ENCODE data around the gene PIK3CG.
"Not testable (repeated sequence)": the region's sequence is repeated elsewhere in the genome, so short reads cannot be mapped to it uniquely, and the experiment has no call there.

The PIK3CG gene

DNA sequence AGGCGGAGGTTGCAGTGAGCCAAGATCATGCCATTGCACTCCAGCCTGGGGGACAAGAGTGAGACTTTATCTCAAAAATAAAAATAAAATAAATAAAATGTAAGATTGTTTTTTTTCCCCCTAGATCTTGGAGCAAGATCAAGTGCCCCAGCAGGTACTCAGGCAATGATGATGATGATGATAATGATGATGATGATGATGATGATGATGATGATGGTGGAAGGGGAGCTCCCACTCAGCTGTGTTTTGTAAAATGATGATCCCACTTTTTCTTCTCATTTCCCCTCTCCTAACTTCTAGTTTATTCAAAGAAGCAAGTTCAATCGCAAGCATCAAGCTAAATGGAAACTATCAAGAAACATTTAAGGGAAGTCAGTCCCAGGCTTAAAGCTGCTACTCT is 50.3 kb downstream of the PIK3CG start:
- no peak for DNase-seq
- in situ Hi-C loops (cut with HindIII; ENCODE audit: low pct_ligation_motif_present, low pct_unique_long_range_greater_than_20kb, low sequenced_read_pairs) = no loop called here

GRCh38 chr7:106915873-106916272 is 50.8 kb downstream of the PIK3CG start:
- in situ Hi-C loops (cut with HindIII; ENCODE audit: low pct_ligation_motif_present, low pct_unique_long_range_greater_than_20kb, low sequenced_read_pairs) = no loop called here
- DNase-seq = no peak

GRCh38 chr7:106916679-106917078 is 51.6 kb downstream of the PIK3CG start:
- no peak for DNase-seq
- in situ Hi-C loops (cut with HindIII; ENCODE audit: low pct_ligation_motif_present, low pct_unique_long_range_greater_than_20kb, low sequenced_read_pairs) = no loop called here

DNA sequence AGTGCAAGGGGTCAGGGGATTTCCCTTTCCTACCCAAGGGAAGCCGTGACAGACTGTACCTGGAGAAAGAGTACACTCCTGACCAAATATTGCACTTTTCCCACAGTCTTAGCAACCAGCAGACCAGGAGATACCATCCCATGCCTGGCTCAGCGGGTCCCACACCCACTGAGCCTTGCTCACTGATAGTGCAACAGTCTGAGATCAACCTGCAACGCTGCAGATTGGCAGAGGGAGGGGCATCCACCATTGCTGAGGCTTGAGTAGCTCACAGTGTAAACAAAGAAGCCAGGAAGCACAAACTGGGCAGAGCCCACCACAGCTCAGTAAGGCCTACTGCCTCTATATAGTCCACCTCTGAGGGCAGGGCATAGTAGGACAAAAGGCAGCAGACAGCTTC is 53.9 kb downstream of the PIK3CG start:
- in situ Hi-C loops (cut with HindIII; ENCODE audit: low pct_ligation_motif_present, low pct_unique_long_range_greater_than_20kb, low sequenced_read_pairs) = no loop called here
- no peak for DNase-seq

- DNase-seq; in situ Hi-C loops (cut with HindIII; ENCODE audit: low pct_ligation_motif_present, low pct_unique_long_range_greater_than_20kb, low sequenced_read_pairs): not testable (repeated sequence)
Measured at GRCh38 chr7:106924468-106924867, 59.4 kb downstream of the PIK3CG start.

DNA sequence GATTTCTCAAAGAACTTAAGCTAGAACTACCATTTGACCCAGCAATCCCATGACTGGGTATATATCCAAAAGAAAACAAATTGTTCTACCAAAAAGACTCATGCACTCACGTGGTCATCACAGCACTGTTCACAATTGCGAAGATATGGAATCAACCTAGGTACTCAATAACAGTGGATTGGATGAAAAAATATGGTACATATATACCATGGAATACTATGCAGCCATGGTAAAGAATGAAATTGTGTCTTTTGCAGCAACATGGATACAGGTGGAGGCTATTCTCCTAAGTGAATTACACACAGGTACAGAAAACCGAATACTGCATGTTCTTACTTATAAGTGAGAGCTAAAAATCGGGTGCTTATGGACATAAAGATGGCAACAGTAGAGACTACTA is 61.8 kb downstream of the PIK3CG start:
- DNase-seq = no peak
- in situ Hi-C loops (cut with HindIII; ENCODE audit: low pct_ligation_motif_present, low pct_unique_long_range_greater_than_20kb, low sequenced_read_pairs) = no loop called here

DNA sequence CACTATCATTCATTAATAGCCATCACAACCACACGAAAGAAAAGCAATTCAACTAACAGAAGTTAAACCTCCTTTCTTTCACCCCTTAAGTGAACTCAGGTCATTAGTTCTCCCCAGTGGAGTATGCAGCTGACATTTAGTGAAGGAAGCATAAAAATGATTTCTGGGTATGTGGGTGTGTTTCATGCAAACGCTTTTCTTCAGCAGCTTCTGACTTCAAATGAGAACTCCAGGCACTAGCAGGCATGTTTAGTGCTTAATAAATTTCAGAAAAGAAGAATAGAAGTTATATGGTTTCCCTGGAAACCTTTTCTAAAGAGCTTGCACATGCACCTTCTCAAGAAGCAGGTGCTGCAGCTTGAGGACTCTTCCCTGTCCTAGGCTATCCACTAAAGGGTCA is 62.5 kb downstream of the PIK3CG start:
- in situ Hi-C loops (cut with HindIII; ENCODE audit: low pct_ligation_motif_present, low pct_unique_long_range_greater_than_20kb, low sequenced_read_pairs) = no loop called here
- no peak for DNase-seq

- DNase-seq; in situ Hi-C loops (cut with HindIII; ENCODE audit: low pct_ligation_motif_present, low pct_unique_long_range_greater_than_20kb, low sequenced_read_pairs): not testable (repeated sequence)
Measured at GRCh38 chr7:106929616-106930015, 64.5 kb downstream of the PIK3CG start.

DNA sequence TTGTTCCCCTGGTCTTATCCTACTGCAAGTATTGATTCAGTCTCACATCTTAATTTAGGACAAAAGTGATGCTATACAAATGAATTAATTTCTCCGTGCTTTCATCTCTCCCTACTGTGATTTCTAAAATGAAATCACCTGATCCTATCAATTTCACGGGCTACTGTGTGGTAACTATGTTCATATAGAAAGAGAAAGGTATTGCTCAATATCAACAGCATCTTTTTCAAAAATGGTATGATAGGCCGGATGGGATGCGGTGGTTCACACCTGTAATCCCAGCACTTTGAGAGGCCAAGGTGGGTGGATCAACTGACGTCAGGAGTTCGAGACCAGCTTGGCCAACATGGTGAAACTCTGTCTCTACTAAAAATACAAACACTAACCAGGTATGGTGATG is 71.2 kb downstream of the PIK3CG start:
- in situ Hi-C loops (cut with HindIII; ENCODE audit: low pct_ligation_motif_present, low pct_unique_long_range_greater_than_20kb, low sequenced_read_pairs) = no loop called here
- no peak for DNase-seq

DNA sequence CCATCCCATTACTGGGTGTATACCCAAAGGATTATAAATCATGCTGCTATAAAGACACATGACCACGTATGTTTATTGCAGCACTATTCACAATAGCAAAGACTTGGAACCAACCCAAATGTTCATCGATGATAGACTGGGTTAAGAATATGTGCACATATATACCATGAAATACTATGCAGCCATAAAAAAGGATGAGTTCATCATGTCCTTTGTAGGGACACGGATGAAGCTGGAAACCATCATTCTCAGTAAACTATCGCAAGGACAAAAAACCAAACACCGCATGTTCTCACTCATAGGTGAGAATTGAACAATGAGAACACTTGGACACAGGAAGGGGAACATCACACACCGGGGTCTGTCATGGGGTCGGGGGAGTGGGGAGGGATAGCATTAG is 73.0 kb downstream of the PIK3CG start:
- in situ Hi-C loops (cut with HindIII; ENCODE audit: low pct_ligation_motif_present, low pct_unique_long_range_greater_than_20kb, low sequenced_read_pairs); DNase-seq: not testable (repeated sequence)

GRCh38 chr7:106938803-106939202 is 73.7 kb downstream of the PIK3CG start:
- in situ Hi-C loops (cut with HindIII; ENCODE audit: low pct_ligation_motif_present, low pct_unique_long_range_greater_than_20kb, low sequenced_read_pairs) = no loop called here
- DNase-seq = no peak

DNA sequence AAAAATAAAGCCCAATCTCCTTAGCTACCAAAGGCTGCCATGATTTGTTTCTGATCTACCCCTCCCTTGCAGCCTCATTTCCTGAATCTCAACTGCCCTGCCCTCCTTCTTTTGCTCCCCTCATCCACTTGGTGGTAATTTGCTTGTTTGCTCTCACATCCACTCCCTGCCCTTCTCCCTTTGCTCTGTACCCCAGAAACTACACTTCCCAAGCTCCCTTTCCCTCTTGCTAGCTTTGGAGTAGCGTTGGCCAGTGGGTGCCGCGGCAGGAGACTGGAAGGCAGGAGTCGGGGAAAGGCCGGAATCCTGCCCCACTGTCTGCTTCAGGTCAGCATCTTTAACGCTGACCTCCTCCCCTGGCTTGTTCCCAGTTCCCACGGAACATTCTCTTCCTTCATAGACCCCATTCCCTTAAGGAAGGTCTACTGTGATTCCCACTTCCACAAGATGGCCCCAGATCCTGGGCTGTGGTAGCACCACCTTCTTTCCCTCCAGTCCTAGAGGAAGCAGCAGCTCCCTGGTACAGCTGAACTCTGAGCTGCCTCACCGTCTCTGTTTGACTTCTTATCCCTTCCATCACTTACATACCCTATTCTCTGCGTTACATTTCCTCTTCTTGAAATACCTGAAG is 79.1 kb downstream of the PIK3CG start:
- in situ Hi-C loops (cut with HindIII; ENCODE audit: low pct_ligation_motif_present, low pct_unique_long_range_greater_than_20kb, low sequenced_read_pairs) = no loop called here
- no peak for DNase-seq

DNA sequence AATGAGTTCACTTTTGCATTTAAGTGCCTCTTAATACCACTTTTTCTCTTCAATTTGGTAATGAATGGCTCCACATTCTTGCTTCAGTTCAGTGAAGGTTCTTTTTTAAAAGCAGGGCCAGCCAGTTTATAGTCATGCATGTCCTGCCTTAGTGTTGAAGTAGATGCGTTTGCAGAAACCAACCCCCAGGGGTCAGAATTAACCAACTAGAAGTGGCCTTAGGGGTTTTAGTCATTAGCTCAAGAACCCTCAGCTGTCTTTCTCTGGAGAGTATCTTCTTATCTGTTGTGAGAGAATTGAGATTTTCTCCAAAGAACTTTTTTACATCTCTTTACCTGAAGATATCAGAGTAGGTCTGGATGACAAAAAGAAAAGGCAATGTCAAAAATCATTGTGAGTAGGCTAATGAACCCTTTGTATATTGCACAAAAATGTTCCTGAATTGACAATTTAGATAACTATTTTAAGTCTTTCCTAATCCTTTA is 82.2 kb downstream of the PIK3CG start:
- DNase-seq = peak; percentile 84
- in situ Hi-C loops (cut with HindIII; ENCODE audit: low pct_ligation_motif_present, low pct_unique_long_range_greater_than_20kb, low sequenced_read_pairs) = no loop called here

- DNase-seq = no peak
- in situ Hi-C loops (cut with HindIII; ENCODE audit: low pct_ligation_motif_present, low pct_unique_long_range_greater_than_20kb, low sequenced_read_pairs) = no loop called here
Measured at GRCh38 chr7:106952001-106952657, 87.0 kb downstream of the PIK3CG start.

DNA sequence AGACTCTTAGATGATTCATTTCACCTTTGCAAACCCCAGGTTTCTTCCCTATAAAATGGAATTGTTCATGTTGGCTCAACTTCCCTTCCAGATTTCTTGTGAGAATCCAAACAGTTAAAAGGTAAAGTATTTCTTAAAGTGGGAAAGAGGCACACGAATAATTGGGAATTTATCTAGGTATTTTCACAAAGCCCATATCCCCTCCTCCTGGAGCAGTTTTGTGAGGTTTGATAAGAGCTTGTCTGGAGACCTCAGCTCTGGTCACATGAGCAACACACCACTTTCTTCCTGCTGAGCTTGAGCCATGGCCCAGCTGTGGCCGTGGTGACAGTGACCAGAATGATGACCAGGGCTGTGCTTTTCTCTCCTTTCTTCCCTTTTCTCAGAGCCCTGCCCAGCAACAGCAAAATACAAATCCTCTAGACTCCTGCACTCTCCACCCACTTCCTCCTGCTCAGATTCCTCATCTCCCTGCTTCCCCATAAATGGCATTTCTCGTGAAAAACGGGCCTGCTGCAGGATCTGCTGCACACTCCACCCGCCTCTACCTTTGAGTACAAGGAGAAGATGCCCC is 87.7 kb downstream of the PIK3CG start:
- DNase-seq = no peak
- in situ Hi-C loops (cut with HindIII; ENCODE audit: low pct_ligation_motif_present, low pct_unique_long_range_greater_than_20kb, low sequenced_read_pairs) = no loop called here

GRCh38 chr7:106954840-106955239 is 89.8 kb downstream of the PIK3CG start:
- in situ Hi-C loops (cut with HindIII; ENCODE audit: low pct_ligation_motif_present, low pct_unique_long_range_greater_than_20kb, low sequenced_read_pairs) = no loop called here

DNA sequence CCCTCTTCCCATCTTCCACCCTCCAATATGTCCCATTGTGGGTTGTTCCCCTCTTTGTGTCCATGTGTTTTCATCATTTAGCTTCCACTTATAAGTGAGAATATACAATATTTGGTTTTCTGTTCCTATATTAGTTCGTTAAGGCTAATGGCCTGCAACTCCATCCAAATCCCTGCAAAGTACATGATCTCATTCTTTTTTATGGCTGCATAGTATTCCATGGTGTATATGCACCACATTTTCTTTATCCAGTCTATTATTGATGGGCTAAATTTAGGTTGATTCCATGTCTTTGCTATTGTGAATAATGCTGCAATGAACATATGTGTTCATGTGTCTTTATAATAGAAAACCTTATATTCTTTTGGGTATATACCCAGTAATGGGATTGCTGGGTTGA is 90.8 kb downstream of the PIK3CG start:
- DNase-seq; in situ Hi-C loops (cut with HindIII; ENCODE audit: low pct_ligation_motif_present, low pct_unique_long_range_greater_than_20kb, low sequenced_read_pairs): not testable (repeated sequence)

More at GRCh38 chr7:106954840-106955239, 89.8 kb downstream of the PIK3CG start:
- no peak for DNase-seq
